ENCODE data around the gene NHSL1.
A peak's percentile ranks its signal among the peaks of the same experiment; 100 is the strongest.
"Not testable (repeated sequence)": the region's sequence is repeated elsewhere in the genome, so short reads cannot be mapped to it uniquely, and the experiment has no call there.

Gene NHSL1

GRCh38 chr6:138426500-138427123, 72.7 kb downstream of the NHSL1 start:
- DNase-seq (ENCODE audit: low read depth) = no peak

- not testable (repeated sequence) for DNase-seq (ENCODE audit: low read depth)
These were observed 74.0 kb downstream of the NHSL1 start for GRCh38 chr6:138425256-138425655.

GRCh38 chr6:138424004-138424904, 75.0 kb downstream of the NHSL1 start:
- no peak for DNase-seq (ENCODE audit: low read depth)

- DNase-seq (ENCODE audit: low read depth) = no peak
These were observed 76.4 kb downstream of the NHSL1 start for GRCh38 chr6:138422861-138423260.

- no peak for DNase-seq (ENCODE audit: low read depth)
These were observed 77.7 kb downstream of the NHSL1 start for GRCh38 chr6:138421608-138422007.

- DNase-seq (ENCODE audit: low read depth) = no peak
These were observed 78.2 kb downstream of the NHSL1 start for GRCh38 chr6:138421089-138421488.

GRCh38 chr6:138420356-138420755, 78.9 kb downstream of the NHSL1 start:
- DNase-seq (ENCODE audit: low read depth) = no peak

- DNase-seq (ENCODE audit: low read depth) = no peak
These were observed 79.5 kb downstream of the NHSL1 start for GRCh38 chr6:138419766-138420165.

GRCh38 chr6:138418118-138418742, 81.1 kb downstream of the NHSL1 start:
- no peak for DNase-seq (ENCODE audit: low read depth)

GRCh38 chr6:138417493-138418117, 81.7 kb downstream of the NHSL1 start:
- DNase-seq (ENCODE audit: low read depth) = no peak

GRCh38 chr6:138416206-138416605, 83.1 kb downstream of the NHSL1 start:
- no peak for DNase-seq (ENCODE audit: low read depth)

GRCh38 chr6:138415125-138415524, 84.2 kb downstream of the NHSL1 start:
- DNase-seq (ENCODE audit: low read depth) = no peak

GRCh38 chr6:138410972-138411880, 88.1 kb downstream of the NHSL1 start:
- no peak for DNase-seq (ENCODE audit: low read depth)

- no peak for DNase-seq (ENCODE audit: low read depth)
These were observed 89.1 kb downstream of the NHSL1 start for GRCh38 chr6:138410048-138410735.

- DNase-seq (ENCODE audit: low read depth) = no peak
These were observed 92.9 kb downstream of the NHSL1 start for GRCh38 chr6:138406443-138406842.

GRCh38 chr6:138405816-138406413, 93.4 kb downstream of the NHSL1 start:
- no peak for DNase-seq (ENCODE audit: low read depth)

GRCh38 chr6:138404666-138405337, 94.5 kb downstream of the NHSL1 start:
- DNase-seq (ENCODE audit: low read depth) = no peak

GRCh38 chr6:138403801-138404665, 95.3 kb downstream of the NHSL1 start, which contains the start of gene HEBP2:
Gene HEBP2 (plus strand): TSS chr6:138404223. CDS start chr6:138404496, 273 bp downstream.
- DNase-seq (ENCODE audit: low read depth) = peak; percentile 90

- no peak for DNase-seq (ENCODE audit: low read depth)
These were observed 95.9 kb downstream of the NHSL1 start for GRCh38 chr6:138403324-138403800.

Data from stimulated activated CD8-positive, alpha-beta memory T cell treated with anti-CD3 and anti-CD28 coated beads, Interleukin-12 subunit alpha, Interleukin-12 subunit beta, amount 100 ng/mL, for 1 hour (primary cell).